Activated CD8-positive, alpha-beta T cell treated with anti-CD3 and anti-CD28 coated beads, Interleukin-2, amount 10 ng/mL, durations not matched to agents 7 days and 5 days (primary cell): ENCODE measurements around the gene ACAP2. TPM values are rescaled to one million over a fixed set of nuclear protein-coding genes. Genes with fewer than 3 reads are reported as not detected.

ENCODE experiments used
- ATAC-seq: fragments of 150-1000 bp; cut with Tn5 transposase; one replicate; pipeline ENCODE4 v1.10.0; 2021; ENCODE audit warnings: moderate library complexity
- CTCF ChIA-PET: fragments of 350-600 bp; sonication (Branson Sonifier 250); formaldehyde crosslinking; loops from one replicate; lab custom pipeline; 2021; ENCODE audit warnings: antibody characterized with exemption; lab: Charles Lee
- POLR2A ChIA-PET: fragments of 350-600 bp; sonication (Branson Sonifier 250); formaldehyde crosslinking; loops from one replicate; lab custom pipeline; 2021; ENCODE audit warnings: antibody characterized with exemption; lab: Charles Lee
- DNase-seq: peaks from one replicate; pipeline ENCODE4 v3.0.0-alpha.2; 2020
- H3K27ac Mint-ChIP-seq: one replicate; pipeline ENCODE4 v1.8.0; 2021; ENCODE audit warnings: mild to moderate bottlenecking, mixed read lengths
- H3K27me3 Mint-ChIP-seq: one replicate; pipeline ENCODE4 v1.8.0; 2021; ENCODE audit warnings: low read depth, mixed read lengths
- H3K36me3 Mint-ChIP-seq: one replicate; pipeline ENCODE4 v1.8.0; 2021; ENCODE audit warnings: low read depth, mixed read lengths
- H3K4me1 Mint-ChIP-seq: one replicate; pipeline ENCODE4 v1.8.0; 2021; ENCODE audit warnings: low read depth, mixed read lengths
- H3K4me3 Mint-ChIP-seq: one replicate; pipeline ENCODE4 v1.8.0; 2021; ENCODE audit warnings: mild to moderate bottlenecking, mixed read lengths
- H3K9me3 Mint-ChIP-seq: one replicate; pipeline ENCODE4 v1.8.0; 2022; ENCODE audit warnings: mixed read lengths; ENCODE audit not compliant: insufficient read depth
- total RNA-seq, 2 experiments: library from RNA; stranded (reverse); gene quantifications; one replicate each; pipeline ENCODE4 v1.2.3, GENCODE V29; 2021

The ACAP2 gene
- total RNA-seq, 2 experiments from 2014 or later, result 69.7 to 74.2 TPM

GRCh38 chr3:195256639-195257453 is 186.0 kb downstream of the ACAP2 start:
- Mint-ChIP-seq H3K4me1 (peaks cover 27% of the 10 kb centered on the region), H3K36me3 (no peaks in the 10 kb centered on the region), H3K4me3 (no peak overlapping the region), H3K9me3 (no peaks in the 10 kb centered on the region), H3K27me3 (no peaks in the 10 kb centered on the region), H3K27ac (no peak overlapping the region)
- DNase-seq (peak; percentile 21), ATAC-seq (no peak)
- CTCF ChIA-PET, result interaction anchor here (1.3 to 3.7 kb wide), 4 partner anchors 13 to 585 kb away, joined by 4 to 20 read pairs (median 15); partner anchors contain the start of genes LSG1 and XXYLT1
- POLR2A ChIA-PET, result interaction anchor here (1.1 kb wide), 1 partner anchor 570 kb away, joined by 4 read pairs; no protein-coding TSS in a partner anchor

- DNase-seq (peak; percentile 17), ATAC-seq (no peak)
- H3K4me1 Mint-ChIP-seq, result peaks cover 28% of the 10 kb centered on the region
- H3K27ac Mint-ChIP-seq, result no peak overlapping the region
- ChIA-PET CTCF (interaction anchor here (1.4 to 3.7 kb wide), 2 partner anchors 15 to 573 kb away, joined by 6 to 20 read pairs; partner anchors contain the start of gene XXYLT1), POLR2A (interaction anchor here (1.1 kb wide), 1 partner anchor 569 kb away, joined by 4 read pairs; no protein-coding TSS in a partner anchor)
- no peaks in the 10 kb centered on the region for H3K36me3 Mint-ChIP-seq
- H3K27me3 Mint-ChIP-seq, result no peaks in the 10 kb centered on the region
- H3K9me3 Mint-ChIP-seq, result no peaks in the 10 kb centered on the region
- no peak overlapping the region for H3K4me3 Mint-ChIP-seq
Measured at GRCh38 chr3:195255571-195256501, 187.0 kb downstream of the ACAP2 start.

GRCh38 chr3:195255176-195255500 is 187.7 kb downstream of the ACAP2 start:
- H3K4me1 Mint-ChIP-seq, result peaks cover 26% of the 10 kb centered on the region
- no peaks in the 10 kb centered on the region for H3K36me3 Mint-ChIP-seq
- CTCF ChIA-PET, result interaction anchor here (1.4 to 3.7 kb wide), 2 partner anchors 16 to 572 kb away, joined by 6 to 20 read pairs; partner anchors contain the start of gene XXYLT1
- H3K27me3 Mint-ChIP-seq, result no peaks in the 10 kb centered on the region
- no peak overlapping the region for H3K4me3 Mint-ChIP-seq
- POLR2A ChIA-PET, result no interaction called here
- ATAC-seq, result no peak
- H3K9me3 Mint-ChIP-seq, result no peaks in the 10 kb centered on the region
- DNase-seq, result peak; percentile 9
- no peak overlapping the region for H3K27ac Mint-ChIP-seq

- POLR2A ChIA-PET, result no interaction called here
- Mint-ChIP-seq H3K4me1 (peaks cover 30% of the 10 kb centered on the region), H3K27ac (no peak overlapping the region), H3K36me3 (no peaks in the 10 kb centered on the region), H3K27me3 (no peaks in the 10 kb centered on the region), H3K9me3 (no peaks in the 10 kb centered on the region), H3K4me3 (no peak overlapping the region)
- ATAC-seq (no peak), DNase-seq (peak; percentile 17)
- CTCF ChIA-PET, result interaction anchor here (1.4 to 3.7 kb wide), 2 partner anchors 16 to 572 kb away, joined by 6 to 20 read pairs; partner anchors contain the start of gene XXYLT1
Measured at GRCh38 chr3:195254454-195255175, 188.2 kb downstream of the ACAP2 start.

- H3K36me3 Mint-ChIP-seq, result no peaks in the 10 kb centered on the region
- H3K4me1 Mint-ChIP-seq, result peaks cover 28% of the 10 kb centered on the region
- ATAC-seq (no peak), DNase-seq (peak; percentile 15)
- ChIA-PET POLR2A (no interaction called here), CTCF (no interaction called here)
- no peaks in the 10 kb centered on the region for H3K27me3 Mint-ChIP-seq
- H3K9me3 Mint-ChIP-seq, result no peaks in the 10 kb centered on the region
- H3K4me3 Mint-ChIP-seq, result no peak overlapping the region
- H3K27ac Mint-ChIP-seq, result no peak overlapping the region
Measured at GRCh38 chr3:195253923-195254432, 188.8 kb downstream of the ACAP2 start.

- H3K9me3 Mint-ChIP-seq, result no peaks in the 10 kb centered on the region
- ATAC-seq (peak; percentile 28), DNase-seq (peak; percentile 19)
- H3K4me3 Mint-ChIP-seq, result no peak overlapping the region
- ChIA-PET CTCF (interaction anchor here (1.0 to 2.4 kb wide), 4 partner anchors 19 to 580 kb away, joined by 3 to 12 read pairs (median 4); partner anchors contain the start of gene XXYLT1), POLR2A (no interaction called here)
- H3K36me3 Mint-ChIP-seq, result no peaks in the 10 kb centered on the region
- peaks cover 19% of the 10 kb centered on the region for H3K4me1 Mint-ChIP-seq
- no peak overlapping the region for H3K27ac Mint-ChIP-seq
- H3K27me3 Mint-ChIP-seq, result no peaks in the 10 kb centered on the region
Measured at GRCh38 chr3:195251336-195252065, 191.3 kb downstream of the ACAP2 start.

GRCh38 chr3:195250473-195251251 is 192.2 kb downstream of the ACAP2 start:
- H3K4me3 Mint-ChIP-seq, result no peak overlapping the region
- H3K27me3 Mint-ChIP-seq, result no peaks in the 10 kb centered on the region
- H3K4me1 Mint-ChIP-seq, result peaks cover 19% of the 10 kb centered on the region
- no peaks in the 10 kb centered on the region for H3K9me3 Mint-ChIP-seq
- no peaks in the 10 kb centered on the region for H3K36me3 Mint-ChIP-seq
- DNase-seq (peak; percentile 20), ATAC-seq (no peak)
- ChIA-PET POLR2A (no interaction called here), CTCF (interaction anchor here (0.6 to 2.4 kb wide), 6 partner anchors 10 to 580 kb away, joined by 3 to 12 read pairs (median 3); partner anchors contain the start of genes LSG1 and XXYLT1)
- H3K27ac Mint-ChIP-seq, result no peak overlapping the region

GRCh38 chr3:195249858-195250464 is 192.9 kb downstream of the ACAP2 start:
- Mint-ChIP-seq H3K36me3 (no peaks in the 10 kb centered on the region), H3K27ac (no peak overlapping the region), H3K4me1 (peaks cover 19% of the 10 kb centered on the region), H3K9me3 (no peaks in the 10 kb centered on the region), H3K4me3 (no peak overlapping the region), H3K27me3 (no peaks in the 10 kb centered on the region)
- ChIA-PET CTCF (interaction anchor here (0.7 to 2.4 kb wide), 6 partner anchors 21 to 579 kb away, joined by 3 to 12 read pairs (median 3); partner anchors contain the start of genes LSG1 and XXYLT1), POLR2A (no interaction called here)
- DNase-seq (peak; percentile 13), ATAC-seq (no peak)

- CTCF ChIA-PET, result interaction anchor here (0.9 to 2.4 kb wide), 4 partner anchors 22 to 577 kb away, joined by 3 to 12 read pairs (median 4); partner anchors contain the start of genes LSG1 and XXYLT1
- no peak overlapping the region for H3K4me3 Mint-ChIP-seq
- no peak overlapping the region for H3K27ac Mint-ChIP-seq
- H3K9me3 Mint-ChIP-seq, result no peaks in the 10 kb centered on the region
- H3K27me3 Mint-ChIP-seq, result no peaks in the 10 kb centered on the region
- POLR2A ChIA-PET, result no interaction called here
- peaks cover 19% of the 10 kb centered on the region for H3K4me1 Mint-ChIP-seq
- no peak for DNase-seq
- H3K36me3 Mint-ChIP-seq, result no peaks in the 10 kb centered on the region
- ATAC-seq, result no peak
Measured at GRCh38 chr3:195249057-195249770, 193.6 kb downstream of the ACAP2 start.
